GM11168 (cell line): ENCODE results near the gene TRMT11.

Experiments
- in situ Hi-C: fragments of 300-500 bp; cut with MboI; formaldehyde crosslinking; loops from one replicate; pipeline ENCODE4 v1.12.0; 2022; ENCODE audit warnings: low sequenced_read_pairs; ENCODE audit not compliant: unreplicated experiment

Gene TRMT11

DNA sequence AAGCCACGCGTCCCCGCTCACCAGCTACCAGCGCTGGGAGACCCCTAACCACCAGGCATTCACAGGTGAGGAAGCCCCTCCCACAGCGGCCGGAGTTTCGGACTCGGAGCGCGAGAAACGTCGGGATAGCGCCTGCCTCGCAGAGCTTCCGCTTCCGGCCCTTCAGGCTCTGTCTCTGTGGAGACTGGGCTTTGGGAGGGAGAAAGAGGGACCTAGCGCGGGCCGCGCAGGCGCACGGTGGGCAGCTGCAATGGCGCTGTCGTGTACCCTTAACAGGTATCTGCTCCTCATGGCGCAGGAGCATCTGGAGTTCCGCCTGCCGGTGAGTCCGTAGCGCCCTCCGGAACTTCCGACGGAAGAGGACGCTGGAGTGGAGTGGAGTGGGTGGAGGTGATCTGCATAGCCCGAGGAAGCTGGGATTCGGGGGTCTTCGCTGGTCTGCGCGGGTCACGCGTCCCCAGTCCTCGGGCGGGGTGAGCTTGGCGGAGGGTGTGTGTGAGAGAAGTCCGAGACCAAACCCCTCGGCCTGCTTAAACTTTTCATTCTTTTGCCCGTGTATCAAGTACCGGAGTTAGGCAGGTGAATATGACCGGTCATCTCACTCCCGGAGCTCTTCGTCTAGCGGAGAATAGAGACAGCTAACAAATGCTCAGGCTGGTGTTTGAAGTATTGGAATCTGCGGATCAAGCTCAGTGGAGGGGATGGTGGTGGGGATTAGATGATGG, at the start of gene TRMT11:
Gene TRMT11, plus strand, starts transcription at position 240 of the 725 bp plus-strand sequence. Its CDS starts 11 bp downstream, at position 251.
- in situ Hi-C loops, result no loop called here

DNA sequence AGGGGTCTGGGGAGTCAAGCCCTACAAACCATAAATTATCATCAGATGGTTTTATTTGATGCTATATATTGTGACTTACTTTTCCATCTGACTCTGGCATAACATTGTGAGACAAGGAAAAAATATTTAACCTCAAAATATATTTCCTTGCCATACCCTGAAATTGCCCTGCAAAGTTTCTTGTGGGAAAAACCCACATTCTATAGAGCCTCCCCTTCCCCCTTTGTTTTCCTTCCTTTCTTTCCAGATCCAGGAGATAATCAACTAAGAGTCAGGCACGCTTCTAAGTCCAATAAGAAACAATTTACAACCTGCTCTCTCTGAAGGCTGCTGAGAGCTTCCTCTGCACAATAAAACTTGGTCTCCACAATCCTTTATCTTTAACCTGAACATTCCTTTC, 47.3 kb upstream of the TRMT11 start:
- in situ Hi-C loops, result no loop called here

DNA sequence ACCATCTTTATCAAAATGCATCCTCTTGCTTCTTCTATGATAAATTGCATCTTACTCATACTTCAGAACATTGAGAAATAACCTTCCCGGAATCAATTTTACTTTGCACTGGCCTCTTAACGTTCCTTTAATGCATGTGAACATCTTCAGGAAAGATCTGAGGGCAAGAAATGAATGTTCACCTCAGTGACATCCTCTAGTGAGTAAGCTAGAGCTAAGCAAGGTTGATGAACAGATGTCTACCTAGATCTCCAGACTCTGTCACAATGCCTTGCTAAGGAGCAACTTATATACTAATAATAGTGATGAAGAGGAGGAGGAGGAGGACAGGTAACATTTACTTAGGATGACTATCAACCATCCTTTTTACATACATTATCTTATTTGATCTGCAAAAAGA, 46.5 kb upstream of the TRMT11 start:
- in situ Hi-C loops, result no loop called here

DNA sequence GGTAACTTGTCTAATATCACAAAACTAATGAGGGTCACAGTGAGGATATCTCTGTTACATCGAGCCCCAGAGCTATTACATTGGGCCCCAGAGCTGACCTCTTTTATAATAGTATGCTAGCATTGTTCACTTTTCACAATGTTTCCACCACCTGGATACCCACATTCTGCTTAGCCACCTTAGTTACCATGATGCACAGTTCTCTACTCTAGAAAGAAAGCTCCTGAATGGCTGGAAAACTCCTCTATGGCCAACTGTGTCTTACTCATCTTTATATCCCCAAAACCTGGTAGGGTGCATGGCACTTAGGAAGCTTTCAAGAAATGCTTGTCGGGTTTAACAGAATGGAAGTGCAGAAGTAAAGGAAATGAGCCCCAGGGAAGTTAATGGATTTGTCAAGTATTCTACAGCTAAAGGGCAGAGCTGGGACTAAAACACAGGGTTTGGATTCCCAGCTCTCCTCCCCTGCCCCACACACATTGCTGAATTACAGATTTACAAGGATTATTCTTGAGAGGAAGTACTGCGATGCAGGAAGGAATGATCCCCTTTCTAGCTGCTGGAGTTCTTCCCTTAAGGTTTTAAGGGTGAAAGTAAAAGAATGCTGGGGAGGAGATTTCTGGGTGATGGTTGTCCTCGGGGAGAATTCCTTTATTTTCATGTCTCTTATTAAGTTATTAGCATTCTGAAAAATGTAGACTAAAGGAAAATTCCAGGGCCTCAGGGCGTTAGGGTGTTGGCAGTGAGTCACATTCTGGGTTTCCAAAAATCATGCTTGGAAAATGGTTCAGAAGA, 45.9 kb upstream of the TRMT11 start:
- in situ Hi-C loops, result no loop called here

DNA sequence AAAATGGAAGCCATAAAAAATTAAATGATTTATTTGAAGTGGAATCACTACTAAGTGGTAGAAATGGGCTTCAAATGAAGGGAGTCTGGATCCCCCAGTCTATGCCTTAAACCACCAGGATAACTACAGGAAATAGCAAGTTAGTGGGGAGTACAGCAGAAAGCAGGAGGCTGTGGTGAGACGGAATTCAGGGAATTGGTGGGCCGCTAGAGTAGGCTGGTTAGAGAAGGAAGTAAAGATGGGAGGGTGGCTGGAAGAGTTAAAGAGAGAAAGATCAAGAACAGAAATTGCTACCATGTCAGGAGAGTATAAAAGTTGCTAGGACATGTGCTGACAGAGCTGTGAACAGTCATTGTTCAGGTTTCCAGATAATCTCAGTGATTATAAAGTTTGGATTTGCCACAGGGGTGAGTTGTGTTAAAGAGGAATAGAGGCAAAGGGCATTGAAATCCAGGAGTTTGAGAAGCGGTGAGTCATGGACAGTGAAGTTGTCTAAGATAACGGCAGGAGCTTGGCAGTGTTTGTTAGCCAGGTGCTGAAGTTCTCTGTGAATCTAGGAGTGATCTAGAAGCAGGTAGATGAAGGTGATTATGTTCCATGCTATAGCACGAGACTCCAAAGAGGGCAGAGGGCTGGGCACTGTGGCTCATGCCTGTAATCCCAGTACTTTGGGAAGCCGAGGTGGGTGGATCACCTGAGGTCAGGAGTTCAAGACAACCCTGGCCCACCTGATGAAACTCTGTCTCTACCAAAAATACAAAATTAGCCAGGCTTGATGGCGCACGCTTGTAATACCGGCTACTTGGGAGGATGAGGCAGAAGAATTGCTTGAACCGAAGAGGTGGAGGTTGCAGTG, 43.4 kb upstream of the TRMT11 start:
- in situ Hi-C loops, result no loop called here

GRCh38 chr6:125943528-125944433, 42.6 kb upstream of the TRMT11 start:
- in situ Hi-C loops, result no loop called here

DNA sequence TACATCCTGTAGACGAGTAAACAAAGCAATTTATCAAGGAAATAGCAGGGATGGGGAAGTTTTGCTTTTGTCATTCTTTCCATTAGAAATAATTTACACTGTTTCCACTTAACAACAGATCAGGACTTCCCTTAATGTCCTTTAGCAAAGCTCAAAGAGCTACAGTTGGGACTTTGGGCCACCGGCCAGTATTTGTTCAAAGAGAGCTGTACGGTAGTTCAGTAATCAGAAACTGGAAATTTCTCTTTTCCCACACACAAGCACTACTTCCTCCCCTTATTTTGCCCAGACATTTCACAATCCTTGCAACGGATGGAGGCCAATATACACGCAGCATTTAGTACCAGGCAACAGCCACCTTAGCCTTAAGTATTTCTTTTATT, 41.9 kb upstream of the TRMT11 start:
- in situ Hi-C loops, result no loop called here

DNA sequence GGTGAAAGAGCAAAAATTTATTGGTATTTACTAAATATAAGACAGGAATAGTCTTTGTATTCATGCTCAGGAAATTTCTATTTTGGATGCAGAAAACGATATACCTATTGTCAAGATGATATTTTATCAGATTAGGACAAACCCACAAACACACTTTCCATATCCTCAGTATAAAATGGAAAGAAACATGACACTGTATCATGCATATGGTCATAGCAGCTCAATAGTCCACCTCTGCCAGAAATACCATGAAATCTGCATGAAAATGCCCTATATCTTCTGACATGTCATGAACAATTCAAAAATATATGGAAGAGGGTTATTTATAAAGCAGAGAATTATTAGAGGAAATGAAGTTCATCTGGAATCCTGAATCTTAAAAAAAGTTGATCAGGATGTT, 41.4 kb upstream of the TRMT11 start:
- in situ Hi-C loops, result no loop called here

GRCh38 chr6:125945378-125946141, 40.8 kb upstream of the TRMT11 start:
- in situ Hi-C loops, result no loop called here

GRCh38 chr6:125947615-125948014, 38.7 kb upstream of the TRMT11 start:
- in situ Hi-C loops, result no loop called here

- in situ Hi-C loops, result no loop called here
Measured at GRCh38 chr6:125948455-125948854, 37.9 kb upstream of the TRMT11 start.

DNA sequence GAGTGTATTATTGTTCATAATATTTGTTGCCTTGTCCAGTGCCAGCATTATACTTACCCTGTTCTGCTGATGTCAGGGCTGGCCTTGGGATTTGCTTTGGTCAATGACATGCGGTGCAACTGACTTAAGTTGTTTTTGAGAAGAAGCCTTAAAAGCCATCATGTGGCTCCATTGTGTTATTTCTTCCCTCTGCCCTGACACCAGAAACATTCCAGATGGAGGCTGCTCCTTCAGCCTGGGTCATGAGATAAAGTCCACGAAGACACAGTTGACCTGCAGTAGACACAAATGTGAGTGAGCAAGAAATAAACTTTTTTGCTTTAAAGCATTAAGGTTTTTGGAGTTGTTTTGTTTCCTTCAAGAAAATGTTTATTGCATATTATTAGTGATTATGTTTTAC, 37.3 kb upstream of the TRMT11 start:
- in situ Hi-C loops, result no loop called here

DNA sequence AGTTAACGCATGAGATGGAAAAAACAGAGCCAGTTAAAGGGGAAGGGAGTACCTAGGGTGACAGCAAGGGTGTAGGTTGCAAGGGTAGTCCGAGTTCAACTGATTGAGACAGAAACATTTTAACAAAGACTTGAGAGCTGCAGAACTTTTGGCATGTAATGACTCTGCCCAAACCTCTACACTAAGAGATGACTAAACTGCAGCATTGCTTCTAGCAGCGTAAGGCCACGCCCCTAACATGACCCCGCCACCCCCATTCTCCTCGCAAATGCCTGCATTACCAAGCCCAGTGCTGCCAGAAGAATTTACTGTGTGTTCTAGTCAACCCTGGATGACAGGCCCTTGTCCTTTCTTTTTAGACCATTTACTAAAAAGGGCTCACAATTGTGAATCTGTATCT, 36.0 kb upstream of the TRMT11 start:
- in situ Hi-C loops, result loop anchor here (25.0 kb wide), 1 partner anchor 638 kb away; the partner anchor contains the start of gene HDDC2

GRCh38 chr6:125950716-125951115, 35.6 kb upstream of the TRMT11 start:
- in situ Hi-C loops, result loop anchor here (25.0 kb wide), 1 partner anchor 638 kb away; the partner anchor contains the start of gene HDDC2

DNA sequence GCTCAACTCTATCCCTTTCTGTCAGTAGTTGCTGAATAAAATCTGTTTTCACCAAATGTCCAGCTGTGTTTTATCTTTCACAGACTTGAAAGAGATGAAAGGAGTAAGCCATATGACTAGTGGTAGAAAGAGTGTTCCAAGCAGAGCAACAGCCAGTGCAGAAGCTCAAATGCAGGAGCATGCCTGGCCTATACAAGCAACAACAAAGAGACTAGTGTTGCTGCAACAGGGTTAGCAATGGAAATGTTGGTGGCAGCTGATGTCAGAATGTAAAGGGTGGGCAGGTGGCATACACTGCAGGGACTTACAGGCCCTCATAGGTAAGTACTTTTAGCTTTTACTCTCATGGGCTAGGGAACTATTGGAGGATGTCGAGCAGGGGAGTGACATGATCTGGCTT, 35.0 kb upstream of the TRMT11 start:
- in situ Hi-C loops, result loop anchor here (25.0 kb wide), 1 partner anchor 639 kb away; the partner anchor contains the start of gene HDDC2

- in situ Hi-C loops, result loop anchor here (25.0 kb wide), 1 partner anchor 641 kb away; the partner anchor contains the start of gene HDDC2
Measured at GRCh38 chr6:125952764-125953501, 33.4 kb upstream of the TRMT11 start.

DNA sequence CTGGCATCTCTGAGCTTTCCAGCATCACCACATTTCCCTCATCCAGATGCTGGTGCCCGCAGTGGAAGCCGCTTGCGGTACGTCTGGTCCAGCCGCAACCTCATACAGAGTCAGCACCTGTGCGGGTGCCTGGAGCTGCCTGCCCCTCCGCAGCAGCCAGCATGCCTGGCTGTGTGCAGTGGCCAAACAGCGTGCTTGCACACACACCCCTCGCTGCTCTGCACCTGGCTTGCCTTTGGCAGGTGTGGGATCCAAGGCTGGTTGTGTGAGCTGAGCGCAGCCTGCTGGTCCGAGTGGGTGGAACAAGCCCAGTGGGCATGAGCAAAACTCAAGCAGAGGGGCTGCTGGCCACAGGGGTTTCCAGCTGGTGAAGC, 32.9 kb upstream of the TRMT11 start:
- in situ Hi-C loops, result loop anchor here (25.0 kb wide), 1 partner anchor 641 kb away; the partner anchor contains the start of gene HDDC2
